C4-2B (cell line): ENCODE measurements around the gene NCK2.

ENCODE experiments used
- CTCF ChIP-seq: fragments of 450-650 bp; conservative IDR thresholded peaks from 2 replicates; pipeline ENCODE4 v1.5.1; 2017; ENCODE audit warnings: mild to moderate bottlenecking
- ZFX ChIP-seq: fragments of 450-650 bp; IDR thresholded peaks from 2 replicates; pipeline ENCODE4 v1.6.1; 2017

- TF ChIP-seq CTCF (no peak), ZFX (no peak)
Measured at GRCh38 chr2:105917226-105917625, 172.5 kb downstream of the NCK2 start.
